Measurements from ENCODE around the gene MET.
A peak's percentile ranks its signal among the peaks of the same experiment; 100 is the strongest.

MET gene

GRCh38 chr7:116724560-116725231 is 52.7 kb downstream of the MET start:
- no peak overlapping the region for H3K4me3 ChIP-seq (ENCODE audit: low read length)
- TF ChIP-seq CTCF (IDR thresholded peaks at IDR 0.05; ENCODE audit: insufficient read depth, low read depth, low read length, missing control alignments): no peak

GRCh38 chr7:116726149-116726548 is 54.2 kb downstream of the MET start:
- no peak for TF ChIP-seq CTCF (IDR thresholded peaks at IDR 0.05; ENCODE audit: insufficient read depth, low read depth, low read length, missing control alignments)
- DNase-seq (ENCODE audit: low read depth): no peak

More at GRCh38 chr7:116724560-116725231, 52.7 kb downstream of the MET start:
- no peak for DNase-seq (ENCODE audit: low read depth)

GRCh38 chr7:116726713-116727431 is 54.9 kb downstream of the MET start:
- DNase-seq (ENCODE audit: low read depth): no peak
- no peak overlapping the region for H3K4me3 ChIP-seq (ENCODE audit: low read length)
- TF ChIP-seq CTCF (IDR thresholded peaks at IDR 0.05; ENCODE audit: insufficient read depth, low read depth, low read length, missing control alignments): no peak

More at GRCh38 chr7:116726149-116726548, 54.2 kb downstream of the MET start:
- H3K4me3 ChIP-seq (ENCODE audit: low read length): no peak overlapping the region

GRCh38 chr7:116727432-116728009 is 55.5 kb downstream of the MET start:
- peak; percentile 34 for DNase-seq (ENCODE audit: low read depth)
- TF ChIP-seq CTCF (IDR thresholded peaks at IDR 0.05; ENCODE audit: insufficient read depth, low read depth, low read length, missing control alignments): no peak
- H3K4me3 ChIP-seq (ENCODE audit: low read length): no peak overlapping the region

- no peak for TF ChIP-seq CTCF (IDR thresholded peaks at IDR 0.05; ENCODE audit: insufficient read depth, low read depth, low read length, missing control alignments)
Observed at GRCh38 chr7:116728413-116728812, 56.4 kb downstream of the MET start.

GRCh38 chr7:116730097-116731022 is 58.4 kb downstream of the MET start:
- no peak for TF ChIP-seq CTCF (IDR thresholded peaks at IDR 0.05; ENCODE audit: insufficient read depth, low read depth, low read length, missing control alignments)
- no peak overlapping the region for H3K4me3 ChIP-seq (ENCODE audit: low read length)
- DNase-seq (ENCODE audit: low read depth): no peak

More at GRCh38 chr7:116728413-116728812, 56.4 kb downstream of the MET start:
- DNase-seq (ENCODE audit: low read depth): no peak
- H3K4me3 ChIP-seq (ENCODE audit: low read length): no peak overlapping the region
